SKM-1 treated with dmso at 0.1 percent for 144 hours (cell line): Measurements from ENCODE around the gene OR13C8.
"Not testable (repeated sequence)": the region's sequence is repeated elsewhere in the genome, so short reads cannot be mapped to it uniquely, and the experiment has no call there.

Source experiments
- DNase-seq: peaks from one replicate; lab custom pipeline; 2025; ENCODE audit not compliant: unreplicated experiment; lab: John Stamatoyannopoulos, UW

The OR13C8 gene, protein sequence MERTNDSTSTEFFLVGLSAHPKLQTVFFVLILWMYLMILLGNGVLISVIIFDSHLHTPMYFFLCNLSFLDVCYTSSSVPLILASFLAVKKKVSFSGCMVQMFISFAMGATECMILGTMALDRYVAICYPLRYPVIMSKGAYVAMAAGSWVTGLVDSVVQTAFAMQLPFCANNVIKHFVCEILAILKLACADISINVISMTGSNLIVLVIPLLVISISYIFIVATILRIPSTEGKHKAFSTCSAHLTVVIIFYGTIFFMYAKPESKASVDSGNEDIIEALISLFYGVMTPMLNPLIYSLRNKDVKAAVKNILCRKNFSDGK

DNA sequence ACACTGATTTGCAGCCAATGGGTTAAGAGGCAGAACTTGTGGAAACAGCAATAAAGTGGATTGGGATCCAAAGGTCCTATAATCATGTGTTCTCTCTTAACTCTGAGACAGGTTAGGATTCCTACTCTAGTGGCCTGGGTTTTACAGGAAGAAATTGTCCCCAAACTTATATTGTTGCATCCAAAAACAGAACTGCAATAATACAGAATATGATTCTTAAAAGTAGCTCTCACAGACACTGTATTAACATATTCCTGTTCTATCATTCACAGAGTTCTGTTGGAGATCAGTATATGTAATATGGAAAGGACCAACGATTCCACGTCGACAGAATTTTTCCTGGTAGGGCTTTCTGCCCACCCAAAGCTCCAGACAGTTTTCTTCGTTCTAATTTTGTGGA is at the start of gene OR13C8:
OR13C8 (plus strand) TSS at position 301 of the 400 bp plus-strand sequence; CDS start at position 301, 0 bp downstream.
- DNase-seq: no peak

DNA sequence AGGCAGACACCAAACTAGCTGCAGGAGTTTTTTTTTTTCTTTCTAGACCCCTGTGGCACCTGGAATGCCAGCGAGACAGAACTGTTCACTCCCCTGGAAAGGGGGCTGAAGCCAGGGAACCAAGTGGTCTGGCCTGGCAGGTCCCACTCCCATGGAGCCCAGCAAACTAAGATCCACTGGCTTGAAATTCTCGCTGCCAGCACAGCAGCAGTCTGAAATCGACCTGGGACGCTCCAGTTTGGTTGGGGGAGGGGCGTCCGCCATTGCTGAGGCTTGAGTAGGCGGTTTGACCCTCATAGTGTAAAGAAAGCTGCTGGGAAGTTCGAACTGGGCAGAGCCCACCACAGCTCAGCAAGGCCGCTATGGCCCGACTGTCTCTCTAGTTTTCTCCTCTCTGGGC is 48.7 kb upstream of the OR13C8 start:
- not testable (repeated sequence) for DNase-seq

GRCh38 chr9:104527109-104527508 is 41.9 kb upstream of the OR13C8 start, which contains the start of gene OR13C4:
OR13C4 (minus strand) TSS chr9:104527209; CDS start chr9:104527209, 0 bp downstream.
- no peak for DNase-seq

- DNase-seq: no peak
These were observed 32.2 kb upstream of the OR13C8 start, which contains the start of gene OR13C3 for GRCh38 chr9:104536756-104537155. OR13C3 (minus strand) TSS chr9:104536856; CDS start chr9:104536723, 133 bp downstream.

- no peak for DNase-seq
These were observed 29.7 kb upstream of the OR13C8 start for GRCh38 chr9:104539275-104539674.

DNA sequence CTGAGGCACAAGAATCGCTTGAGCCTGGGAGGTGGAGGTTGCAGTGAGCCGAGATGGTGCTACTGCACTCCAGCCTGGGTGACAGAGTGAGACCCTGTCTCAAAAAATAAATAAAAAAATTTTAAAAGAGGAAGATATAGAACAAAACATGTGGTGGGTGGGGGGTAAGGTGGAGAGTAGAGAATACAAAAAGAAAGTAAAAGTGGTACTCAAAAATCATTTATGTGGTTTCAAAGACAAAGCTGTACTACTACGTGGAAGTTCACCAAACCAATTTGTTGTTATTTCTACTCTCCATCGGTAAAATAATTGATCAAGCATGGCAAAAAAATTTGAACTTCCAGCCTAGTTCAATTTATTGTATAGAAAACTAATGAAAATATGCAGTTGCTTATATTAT is 24.3 kb upstream of the OR13C8 start:
- no peak for DNase-seq

- no peak for DNase-seq
These were observed 15.7 kb upstream of the OR13C8 start for GRCh38 chr9:104553261-104553660.

DNA sequence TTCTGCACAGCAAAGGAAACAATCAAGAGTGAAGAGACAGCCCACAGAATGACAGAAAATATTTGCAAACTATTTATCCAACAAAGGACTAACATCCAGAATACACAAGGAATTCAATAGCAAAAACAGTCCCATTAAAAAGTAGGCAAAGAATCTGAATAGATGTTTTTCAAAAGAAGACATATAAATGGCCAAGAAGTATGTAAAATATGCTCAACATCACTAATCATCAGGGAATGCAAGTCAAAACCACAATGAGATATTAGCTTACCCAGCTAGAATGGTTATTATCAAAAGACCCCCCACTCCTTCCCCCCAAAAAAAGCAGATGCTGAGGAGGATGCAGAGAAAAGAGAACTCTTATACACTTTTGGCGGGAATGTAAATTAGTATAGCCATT is 13.4 kb upstream of the OR13C8 start:
- no peak for DNase-seq

- DNase-seq: no peak
These were observed 11.9 kb upstream of the OR13C8 start for GRCh38 chr9:104556830-104557634.

DNA sequence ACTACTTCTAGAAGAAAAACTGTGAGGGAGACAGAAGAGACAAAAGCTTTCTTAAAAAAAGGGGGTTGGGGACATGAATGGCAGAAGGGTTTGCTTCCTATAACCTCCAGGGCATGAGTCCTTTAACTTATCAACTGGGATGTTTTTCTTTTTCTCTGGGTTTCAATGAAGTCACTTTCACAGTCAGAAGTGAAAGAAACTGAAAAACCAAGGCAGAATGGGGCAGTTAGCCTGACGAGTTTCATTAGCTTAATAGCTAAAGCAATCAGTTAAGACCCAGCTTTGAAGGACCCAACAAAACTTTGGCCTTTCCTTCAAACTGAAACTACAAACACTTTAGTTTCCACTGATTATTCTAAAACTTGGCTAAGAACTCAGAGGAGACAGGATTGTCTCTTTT is 4.6 kb upstream of the OR13C8 start:
- no peak for DNase-seq

DNA sequence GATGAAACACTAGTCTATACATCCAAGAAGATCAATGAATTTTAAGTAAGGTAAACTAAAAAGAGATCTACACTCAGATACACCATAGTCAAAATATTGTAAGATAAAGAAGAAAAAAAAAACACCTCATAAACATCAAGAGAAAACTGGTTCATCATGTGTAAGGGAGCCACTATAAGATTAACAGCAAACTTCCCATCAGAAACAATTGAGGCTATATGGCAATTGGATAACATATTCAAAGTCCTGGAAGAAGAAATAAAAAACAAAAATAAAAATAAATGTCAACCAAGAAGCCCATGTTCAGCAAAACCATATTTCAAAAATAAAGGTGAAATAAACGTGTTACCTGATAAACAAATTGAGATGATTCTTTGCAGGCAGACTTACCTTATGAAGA is 3.6 kb downstream of the OR13C8 start:
- DNase-seq: no peak

- no peak for DNase-seq
These were observed 6.5 kb downstream of the OR13C8 start for GRCh38 chr9:104575456-104575855.

- no peak for DNase-seq
These were observed 8.3 kb downstream of the OR13C8 start for GRCh38 chr9:104577263-104577662.

GRCh38 chr9:104580562-104580961 is 11.6 kb downstream of the OR13C8 start:
- no peak for DNase-seq

- no peak for DNase-seq
These were observed 17.7 kb downstream of the OR13C8 start for GRCh38 chr9:104586496-104587180.

DNA sequence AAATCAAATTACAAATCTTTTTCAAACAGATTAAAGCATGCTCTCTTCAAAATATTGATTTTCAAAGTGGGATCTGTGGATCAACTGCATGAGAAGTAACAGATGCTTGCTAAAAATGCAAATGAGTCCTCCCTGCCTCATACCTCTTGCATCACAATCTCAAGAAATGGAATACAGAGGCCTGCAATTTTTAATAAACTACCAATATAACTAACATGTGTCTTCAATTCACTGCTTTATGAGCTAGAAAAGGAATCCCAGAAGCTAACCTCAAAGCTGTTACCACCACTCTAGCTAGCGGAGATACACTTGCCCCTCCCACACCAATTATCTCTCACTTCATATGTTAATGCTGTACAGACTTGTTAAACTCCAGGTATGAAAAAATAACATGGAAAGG is 20.7 kb downstream of the OR13C8 start:
- DNase-seq: no peak

GRCh38 chr9:104598749-104599148 is 29.8 kb downstream of the OR13C8 start:
- DNase-seq: not testable (repeated sequence)

DNA sequence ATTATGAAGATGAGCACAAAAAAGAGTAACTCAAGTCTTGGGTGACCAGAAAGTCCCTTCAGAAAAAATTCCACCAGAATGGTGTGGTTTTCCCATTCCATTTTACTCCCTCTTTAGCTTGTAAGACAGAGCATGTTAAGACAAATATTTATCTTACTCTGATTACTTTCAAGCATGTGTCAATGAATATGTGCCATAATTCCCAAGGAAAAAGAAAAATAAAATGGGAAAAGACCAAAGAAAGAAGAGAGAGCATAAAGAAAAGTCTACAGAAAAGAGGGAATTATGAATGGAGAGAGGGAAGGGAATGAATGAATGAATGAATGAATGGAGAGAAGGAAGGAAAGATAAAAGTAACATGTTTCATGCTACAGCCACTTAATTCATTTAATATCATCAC is 30.3 kb downstream of the OR13C8 start, which contains the start of gene OR13C5:
OR13C5 (minus strand) TSS at position 101 of the 400 bp plus-strand sequence; CDS start at position 101, 0 bp downstream.
- DNase-seq: not testable (repeated sequence)

DNA sequence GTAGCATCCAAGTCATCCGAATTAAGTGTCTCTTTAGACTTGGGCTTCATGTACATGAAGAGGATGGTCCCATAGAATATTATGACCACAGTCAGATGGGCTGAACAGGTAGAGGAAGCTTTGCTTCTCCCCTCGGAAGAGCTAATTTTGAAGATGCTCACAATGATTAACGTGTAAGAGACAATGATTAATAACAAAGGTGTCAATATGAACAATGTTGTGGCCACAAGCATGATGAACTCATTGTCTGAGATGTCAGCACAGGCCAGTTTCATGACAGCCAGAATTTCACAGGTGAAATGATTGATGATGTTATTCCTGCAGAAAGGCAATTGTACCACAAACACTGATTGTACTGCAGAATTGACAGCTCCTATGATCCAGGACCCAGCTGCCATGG is 35.8 kb downstream of the OR13C8 start:
- DNase-seq: no peak

- not testable (repeated sequence) for DNase-seq
These were observed 36.6 kb downstream of the OR13C8 start, which contains the start of gene OR13C2 for GRCh38 chr9:104605527-104605926. OR13C2 (minus strand) TSS chr9:104605627; CDS start chr9:104605627, 0 bp downstream.

GRCh38 chr9:104606152-104606551 is 37.2 kb downstream of the OR13C8 start:
- no peak for DNase-seq
